Pancreas (tissue), 10 donors: ENCODE results near the gene BFSP1. TPM values are rescaled to one million over a fixed set of nuclear protein-coding genes. Genes with fewer than 3 reads are reported as not detected.

ENCODE experiments used
- ATAC-seq, 4 donors: fragments of 200-7000 bp; cut with Tn5 transposase; one replicate each; pipeline versions ENCODE4 v1.8.0 to v1.9.1; 2020; ENCODE audit warnings: mild to moderate bottlenecking in 4 of 4, moderate library complexity in 4 of 4
- DNase-seq, 6 donors: peaks; one replicate each; pipeline ENCODE4 v3.0.0-alpha.2; 2020
- FAIRE-seq: peaks from 2 replicates; lab custom pipeline; 2012; peaks lifted over from hg19 to GRCh38; lab: Jason Lieb, UNC
- H3K27ac ChIP-seq, 4 donors: fragments of 200-600 bp; sonication (generic); 1 replicate in 3 of 4; 2 replicates in 1 of 4; pipeline versions ENCODE4 v1.5.0 to v1.8.0; 2020
- H3K27me3 ChIP-seq, 4 donors: fragments of 200-600 bp; one replicate each; pipeline ENCODE4 v1.8.0; 2021
- H3K36me3 ChIP-seq, 3 donors: fragments of 200-600 bp; sonication (generic) in 1 of 3; one replicate each; pipeline versions ENCODE4 v1.5.0 to v1.8.0; 2020 to 2021
- H3K4me1 ChIP-seq, 3 donors: fragments of 200-600 bp; one replicate each; pipeline ENCODE4 v1.8.0; 2021
- H3K4me3 ChIP-seq, 4 donors: fragments of 200-600 bp; sonication (generic) in 2 of 4; one replicate each; pipeline versions ENCODE4 v1.5.0 to v1.8.0; 2020 to 2021
- H3K9me3 ChIP-seq, 4 donors: fragments of 200-600 bp; one replicate each; pipeline ENCODE4 v1.8.0; 2021
- WGBS, 2 donors: extraction: QIAGEN DNeasy Blood & Tissue Kit; methylation state at CpG; one replicate each; pipeline ENCODE4 v1.1.7; 2013; 5-methylcytosine and 5-hydroxymethylcytosine counted together
- intact Hi-C, 3 donors: fragments of 100-400 bp; cut with DNase I; formaldehyde crosslinking; loops; one replicate each; pipeline versions ENCODE4 v1.11.1 to v1.14.2; 2022
- polyA plus RNA-seq, 2 donors: library from polyadenylated mRNA; stranded (reverse); fragments of 200-250 nt; gene quantifications; one replicate each; pipeline ENCODE4 v1.2.3, GENCODE V29; 2013
- total RNA-seq, 6 donors: library from RNA; stranded (reverse); fragmentation: NEBNext Ultra II Directional in 4 of 6; extraction: Animal tissue kit (Norgen Biotek cat#: 25700) in 4 of 6; gene quantifications; one replicate each; pipeline versions ENCODE4 v1.2.1 to v1.2.4, GENCODE V29; 2021 to 2023
- TF ChIP-seq, protein P1 (sequence below), 4 donors: fragments of 200-600 bp; sonication (generic) in 3 of 4; IDR thresholded peaks; one replicate each; pipeline versions ENCODE4 v1.5.0 to v1.8.0; 2021; ENCODE audit warnings: antibody characterized with exemption in 4 of 4
- donor health status: healthy with polysubstance abuse.
- donor health status: DM: no; HTN: no; CAD: no; lungs with moderate emphysema.
- donor health status: DM: no; HTN: no; CAD: no.
- donor health status: control.
- donor health status: control.
- donor health status: Bipolar disorder and iron deficiency.
- donor health status: DM: yes; HTN: yes; CAD: no.
- donor health status: DM: no; HTN: no; CAD: no.
- donor health status: DM: no; HTN: no; CAD: no.
- donor health status: DM: yes; HTN: yes; CAD: no.

The BFSP1 gene
- total and polyA plus RNA-seq, 8 donors = 0.81 to 2.0 (median 1.4) TPM

DNA sequence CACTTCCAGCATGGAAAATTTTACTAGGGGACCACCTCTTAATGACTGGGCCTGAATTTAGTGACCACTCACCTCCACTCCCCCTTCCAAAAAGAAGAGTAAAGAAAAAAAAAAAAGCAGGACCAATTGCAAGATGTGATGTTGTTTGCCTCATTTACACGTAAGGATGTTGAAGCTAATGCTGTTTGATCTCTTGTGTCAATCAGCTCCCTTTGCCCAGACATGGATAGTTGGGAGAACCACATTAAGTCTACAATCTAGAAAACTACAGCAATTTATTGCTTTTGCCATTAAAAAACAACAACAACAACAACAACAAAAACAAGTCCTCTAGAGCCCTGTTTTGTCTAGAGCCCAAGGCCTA, 27.7 kb upstream of the BFSP1 start:
- Histone ChIP-seq H3K4me1 (peaks cover 17 to 27% (median 19%) of the 10 kb centered on the region in 3 donors), H3K27ac (peak overlapping the region; percentile 81 to 92 (median 88)), H3K9me3 (no peaks in the 10 kb centered on the region), H3K4me3 (no peak overlapping the region), H3K27me3 (no peaks in the 10 kb centered on the region), H3K36me3 (no peaks in the 10 kb centered on the region)
- no peak for DNase-seq
- FAIRE-seq = no peak
- intact Hi-C loops = no loop called here
- no peak for ATAC-seq
- TF ChIP-seq, protein P1, sequence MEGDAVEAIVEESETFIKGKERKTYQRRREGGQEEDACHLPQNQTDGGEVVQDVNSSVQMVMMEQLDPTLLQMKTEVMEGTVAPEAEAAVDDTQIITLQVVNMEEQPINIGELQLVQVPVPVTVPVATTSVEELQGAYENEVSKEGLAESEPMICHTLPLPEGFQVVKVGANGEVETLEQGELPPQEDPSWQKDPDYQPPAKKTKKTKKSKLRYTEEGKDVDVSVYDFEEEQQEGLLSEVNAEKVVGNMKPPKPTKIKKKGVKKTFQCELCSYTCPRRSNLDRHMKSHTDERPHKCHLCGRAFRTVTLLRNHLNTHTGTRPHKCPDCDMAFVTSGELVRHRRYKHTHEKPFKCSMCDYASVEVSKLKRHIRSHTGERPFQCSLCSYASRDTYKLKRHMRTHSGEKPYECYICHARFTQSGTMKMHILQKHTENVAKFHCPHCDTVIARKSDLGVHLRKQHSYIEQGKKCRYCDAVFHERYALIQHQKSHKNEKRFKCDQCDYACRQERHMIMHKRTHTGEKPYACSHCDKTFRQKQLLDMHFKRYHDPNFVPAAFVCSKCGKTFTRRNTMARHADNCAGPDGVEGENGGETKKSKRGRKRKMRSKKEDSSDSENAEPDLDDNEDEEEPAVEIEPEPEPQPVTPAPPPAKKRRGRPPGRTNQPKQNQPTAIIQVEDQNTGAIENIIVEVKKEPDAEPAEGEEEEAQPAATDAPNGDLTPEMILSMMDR (IDR thresholded peaks at IDR 0.05) = no peak
- 70 to 96% methylated on average over 1 of the region's 1 CpG for WGBS, 2 donors

- 21 to 23% methylated on average over 7 of the region's 7 CpGs for WGBS, 2 donors
- Histone ChIP-seq H3K27me3 (no peaks in the 10 kb centered on the region), H3K4me1 (peaks cover 17 to 27% (median 19%) of the 10 kb centered on the region in 3 donors), H3K4me3 (no peak overlapping the region), H3K27ac (peak overlapping the region; percentile 81 to 92 (median 88)), H3K9me3 (no peaks in the 10 kb centered on the region), H3K36me3 (no peaks in the 10 kb centered on the region)
- intact Hi-C loops = no loop called here
- TF ChIP-seq, protein P1 (IDR thresholded peaks at IDR 0.05) = no peak
- ATAC-seq (peak; percentile 79 to 86 (median 80)), DNase-seq (peak in 1 of 6 donors; percentile 37), FAIRE-seq (peak; percentile 78)
Measured at GRCh38 chr20:17558154-17558940, 27.2 kb upstream of the BFSP1 start.

DNA sequence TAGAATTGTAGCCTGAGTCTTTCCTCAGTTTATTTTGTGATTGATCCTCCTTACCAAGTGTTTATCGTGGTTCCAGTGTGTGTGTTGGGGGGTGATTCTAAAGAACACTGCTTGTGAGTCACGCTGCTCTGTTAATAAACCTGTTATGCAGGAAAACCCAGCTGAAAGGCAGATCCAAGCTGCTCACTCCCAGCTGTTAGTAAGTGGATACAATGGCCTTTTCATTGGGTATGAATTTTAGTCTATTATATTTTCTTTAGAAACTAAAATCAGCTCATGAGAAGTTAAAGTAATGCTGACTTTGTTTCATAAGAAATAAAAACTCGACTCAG, 26.5 kb upstream of the BFSP1 start:
- Histone ChIP-seq H3K9me3 (no peaks in the 10 kb centered on the region), H3K4me3 (no peak overlapping the region), H3K4me1 (peaks cover 17 to 27% (median 19%) of the 10 kb centered on the region in 3 donors), H3K27me3 (no peaks in the 10 kb centered on the region), H3K36me3 (no peaks in the 10 kb centered on the region), H3K27ac (peak overlapping the region; percentile 81 to 92 (median 88))
- WGBS, 2 donors = 27 to 30% methylated on average over 3 of the region's 3 CpGs
- TF ChIP-seq, protein P1 (IDR thresholded peaks at IDR 0.05) = no peak
- FAIRE-seq (no peak), DNase-seq (peak in 2 of 6 donors; percentile 50 to 54), ATAC-seq (peak; percentile 79 to 91 (median 80))
- intact Hi-C loops = no loop called here

- ATAC-seq (peak; percentile 58 to 85 (median 80)), FAIRE-seq (no peak), DNase-seq (peak; percentile 73 to 86 (median 81))
- 33 to 45% methylated on average over 11 of the region's 11 CpGs for WGBS, 2 donors
- Histone ChIP-seq H3K4me3 (no peak overlapping the region), H3K9me3 (no peaks in the 10 kb centered on the region), H3K27ac (peak overlapping the region; percentile 81 to 92 (median 88)), H3K4me1 (peaks cover 17 to 27% (median 19%) of the 10 kb centered on the region in 3 donors), H3K36me3 (no peaks in the 10 kb centered on the region), H3K27me3 (no peaks in the 10 kb centered on the region)
- intact Hi-C loops = no loop called here
- TF ChIP-seq, protein P1 (IDR thresholded peaks at IDR 0.05) = no peak
Measured at GRCh38 chr20:17556837-17557674, 25.9 kb upstream of the BFSP1 start.
